K562 (cell line): Measurements from ENCODE around the gene PRR30.

Experiments used
- ATF1 ChIP-seq, 2 experiments: fragments of 450-650 bp in 1 of 2; IDR thresholded peaks; 2 replicates each; pipeline ENCODE4 v1.6.1; 2016; ENCODE audit warnings: missing compliant biosample characterization in 1 of 2, missing genetic modification characterization in 1 of 2
- BACH1 ChIP-seq: fragments of 200-800 bp; sonication (Bioruptor generic); IDR thresholded peaks from 2 replicates; pipeline ENCODE4 v1.6.1; 2016; ENCODE audit warnings: missing genetic modification characterization, missing compliant biosample characterization
- BRF1 ChIP-seq: IDR thresholded peaks from 3 replicates; pipeline ENCODE4 v1.6.1; 2011; ENCODE audit warnings: borderline replicate concordance, mild to moderate bottlenecking; ENCODE audit not compliant: insufficient read length; ENCODE audit errors: extremely low read depth
- EZH2 ChIP-seq: IDR thresholded peaks from 2 replicates; pipeline ENCODE4 v1.6.1; 2012; ENCODE audit warnings: low read depth, mild to moderate bottlenecking, inconsistent platforms, low read length, borderline replicate concordance
- GABPA ChIP-seq: fragments of 200-800 bp; sonication (Bioruptor generic); conservative IDR thresholded peaks from 2 replicates; pipeline ENCODE4 v1.6.1; 2016; ENCODE audit warnings: low read depth, missing genetic modification characterization, missing compliant biosample characterization
- POLR2AphosphoS5 ChIP-seq: IDR thresholded peaks from 2 replicates; pipeline ENCODE4 v1.6.1; 2011; ENCODE audit warnings: mild to moderate bottlenecking, low read depth, low read length, moderate library complexity; ENCODE audit not compliant: control insufficient read depth, insufficient read depth
- RCOR1 ChIP-seq, 2 experiments: IDR thresholded peaks; 2 replicates each; pipeline ENCODE4 v1.6.1; 2012; ENCODE audit warnings: low read depth in 2 of 2, low read length in 2 of 2, borderline replicate concordance in 1 of 2, improper control_type of control experiment in 1 of 2
- RFX5 ChIP-seq: IDR thresholded peaks from 2 replicates; pipeline ENCODE4 v1.6.1; 2011; ENCODE audit warnings: low read depth, mild to moderate bottlenecking, improper control_type of control experiment, low read length
- TF ChIP-seq, protein P1 (sequence below): fragments of 250-450 bp; sonication (Bioruptor Pico); IDR thresholded peaks from 2 replicates; pipeline ENCODE4 v1.8.0; 2022; ENCODE audit warnings: inconsistent platforms, mild to moderate bottlenecking, moderate library complexity, borderline replicate concordance
- TF ChIP-seq, protein P2 (sequence below), 3 experiments: fragments of 200-800 bp in 1 of 3; fragments of 250-450 bp in 1 of 3; fragments of 450-650 bp in 1 of 3; sonication (Bioruptor Pico) in 1 of 3; sonication (Bioruptor generic) in 1 of 3; formaldehyde crosslinking in 1 of 3; IDR thresholded peaks; 2 replicates each; pipeline versions ENCODE4 v1.6.1 to v1.8.0; 2016 to 2022; ENCODE audit warnings: mild to moderate bottlenecking in 2 of 3, missing genetic modification characterization in 2 of 3, missing compliant biosample characterization in 1 of 3, moderate library complexity in 1 of 3
- TF ChIP-seq, protein P3 (sequence below): IDR thresholded peaks from 2 replicates; pipeline ENCODE4 v1.6.1; 2014; ENCODE audit warnings: antibody characterized with exemption
- TF ChIP-seq, protein P4 (sequence below), 3 experiments: IDR thresholded peaks in 2 of 3; conservative IDR thresholded peaks in 1 of 3; 2 replicates each; pipeline ENCODE4 v1.5.1; 2011 to 2012; ENCODE audit warnings: low read length in 3 of 3, mild to moderate bottlenecking in 3 of 3, control low read depth in 2 of 3, improper control_type of control experiment in 1 of 3, inconsistent platforms in 1 of 3, low read depth in 1 of 3, mixed read lengths in 1 of 3, moderate library complexity in 1 of 3; ENCODE audit not compliant: insufficient read depth in 2 of 3

DNA sequence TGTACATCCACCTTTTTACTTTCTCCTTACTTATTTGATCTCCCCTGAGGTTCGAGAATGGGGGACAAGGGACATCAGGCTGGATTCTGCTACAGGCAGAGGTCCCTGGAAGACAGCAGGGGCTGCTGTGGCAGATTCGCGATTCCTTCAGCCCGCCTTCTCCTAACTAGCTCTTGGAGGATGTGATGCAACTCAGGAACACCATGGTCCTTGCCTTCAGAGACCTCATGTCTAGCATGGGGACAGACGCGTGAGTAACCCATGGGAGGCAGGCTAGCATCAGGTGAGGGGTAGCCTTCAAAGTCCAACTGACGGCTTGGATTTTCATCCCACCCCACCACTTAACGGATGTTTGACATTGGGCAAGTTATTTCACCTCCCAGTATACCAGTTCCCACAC lies 8.7 kb upstream of the PRR30 start:
- no peak for TF ChIP-seq EZH2
- no peak for TF ChIP-seq GABPA (tag)
- no peak for TF ChIP-seq POLR2AphosphoS5
- TF ChIP-seq BACH1 (tag): no peak
- TF ChIP-seq RFX5: no peak
- no peak for TF ChIP-seq BRF1
- TF ChIP-seq, protein P1, sequence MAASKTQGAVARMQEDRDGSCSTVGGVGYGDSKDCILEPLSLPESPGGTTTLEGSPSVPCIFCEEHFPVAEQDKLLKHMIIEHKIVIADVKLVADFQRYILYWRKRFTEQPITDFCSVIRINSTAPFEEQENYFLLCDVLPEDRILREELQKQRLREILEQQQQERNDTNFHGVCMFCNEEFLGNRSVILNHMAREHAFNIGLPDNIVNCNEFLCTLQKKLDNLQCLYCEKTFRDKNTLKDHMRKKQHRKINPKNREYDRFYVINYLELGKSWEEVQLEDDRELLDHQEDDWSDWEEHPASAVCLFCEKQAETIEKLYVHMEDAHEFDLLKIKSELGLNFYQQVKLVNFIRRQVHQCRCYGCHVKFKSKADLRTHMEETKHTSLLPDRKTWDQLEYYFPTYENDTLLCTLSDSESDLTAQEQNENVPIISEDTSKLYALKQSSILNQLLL: no peak
- TF ChIP-seq, protein P2, sequence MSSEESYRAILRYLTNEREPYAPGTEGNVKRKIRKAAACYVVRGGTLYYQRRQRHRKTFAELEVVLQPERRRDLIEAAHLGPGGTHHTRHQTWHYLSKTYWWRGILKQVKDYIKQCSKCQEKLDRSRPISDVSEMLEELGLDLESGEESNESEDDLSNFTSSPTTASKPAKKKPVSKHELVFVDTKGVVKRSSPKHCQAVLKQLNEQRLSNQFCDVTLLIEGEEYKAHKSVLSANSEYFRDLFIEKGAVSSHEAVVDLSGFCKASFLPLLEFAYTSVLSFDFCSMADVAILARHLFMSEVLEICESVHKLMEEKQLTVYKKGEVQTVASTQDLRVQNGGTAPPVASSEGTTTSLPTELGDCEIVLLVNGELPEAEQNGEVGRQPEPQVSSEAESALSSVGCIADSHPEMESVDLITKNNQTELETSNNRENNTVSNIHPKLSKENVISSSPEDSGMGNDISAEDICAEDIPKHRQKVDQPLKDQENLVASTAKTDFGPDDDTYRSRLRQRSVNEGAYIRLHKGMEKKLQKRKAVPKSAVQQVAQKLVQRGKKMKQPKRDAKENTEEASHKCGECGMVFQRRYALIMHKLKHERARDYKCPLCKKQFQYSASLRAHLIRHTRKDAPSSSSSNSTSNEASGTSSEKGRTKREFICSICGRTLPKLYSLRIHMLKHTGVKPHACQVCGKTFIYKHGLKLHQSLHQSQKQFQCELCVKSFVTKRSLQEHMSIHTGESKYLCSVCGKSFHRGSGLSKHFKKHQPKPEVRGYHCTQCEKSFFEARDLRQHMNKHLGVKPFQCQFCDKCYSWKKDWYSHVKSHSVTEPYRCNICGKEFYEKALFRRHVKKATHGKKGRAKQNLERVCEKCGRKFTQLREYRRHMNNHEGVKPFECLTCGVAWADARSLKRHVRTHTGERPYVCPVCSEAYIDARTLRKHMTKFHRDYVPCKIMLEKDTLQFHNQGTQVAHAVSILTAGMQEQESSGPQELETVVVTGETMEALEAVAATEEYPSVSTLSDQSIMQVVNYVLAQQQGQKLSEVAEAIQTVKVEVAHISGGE (CRISPR knock-in tag; IDR thresholded peaks at IDR 0.05): no peak
- TF ChIP-seq, protein P3, sequence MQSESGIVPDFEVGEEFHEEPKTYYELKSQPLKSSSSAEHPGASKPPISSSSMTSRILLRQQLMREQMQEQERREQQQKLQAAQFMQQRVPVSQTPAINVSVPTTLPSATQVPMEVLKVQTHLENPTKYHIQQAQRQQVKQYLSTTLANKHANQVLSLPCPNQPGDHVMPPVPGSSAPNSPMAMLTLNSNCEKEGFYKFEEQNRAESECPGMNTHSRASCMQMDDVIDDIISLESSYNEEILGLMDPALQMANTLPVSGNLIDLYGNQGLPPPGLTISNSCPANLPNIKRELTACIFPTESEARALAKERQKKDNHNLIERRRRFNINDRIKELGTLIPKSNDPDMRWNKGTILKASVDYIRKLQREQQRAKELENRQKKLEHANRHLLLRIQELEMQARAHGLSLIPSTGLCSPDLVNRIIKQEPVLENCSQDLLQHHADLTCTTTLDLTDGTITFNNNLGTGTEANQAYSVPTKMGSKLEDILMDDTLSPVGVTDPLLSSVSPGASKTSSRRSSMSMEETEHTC: no peak
- TF ChIP-seq, protein P4, sequence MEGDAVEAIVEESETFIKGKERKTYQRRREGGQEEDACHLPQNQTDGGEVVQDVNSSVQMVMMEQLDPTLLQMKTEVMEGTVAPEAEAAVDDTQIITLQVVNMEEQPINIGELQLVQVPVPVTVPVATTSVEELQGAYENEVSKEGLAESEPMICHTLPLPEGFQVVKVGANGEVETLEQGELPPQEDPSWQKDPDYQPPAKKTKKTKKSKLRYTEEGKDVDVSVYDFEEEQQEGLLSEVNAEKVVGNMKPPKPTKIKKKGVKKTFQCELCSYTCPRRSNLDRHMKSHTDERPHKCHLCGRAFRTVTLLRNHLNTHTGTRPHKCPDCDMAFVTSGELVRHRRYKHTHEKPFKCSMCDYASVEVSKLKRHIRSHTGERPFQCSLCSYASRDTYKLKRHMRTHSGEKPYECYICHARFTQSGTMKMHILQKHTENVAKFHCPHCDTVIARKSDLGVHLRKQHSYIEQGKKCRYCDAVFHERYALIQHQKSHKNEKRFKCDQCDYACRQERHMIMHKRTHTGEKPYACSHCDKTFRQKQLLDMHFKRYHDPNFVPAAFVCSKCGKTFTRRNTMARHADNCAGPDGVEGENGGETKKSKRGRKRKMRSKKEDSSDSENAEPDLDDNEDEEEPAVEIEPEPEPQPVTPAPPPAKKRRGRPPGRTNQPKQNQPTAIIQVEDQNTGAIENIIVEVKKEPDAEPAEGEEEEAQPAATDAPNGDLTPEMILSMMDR (IDR thresholded peaks at IDR 0.05 in 2 of 3, conservative IDR thresholded peaks at IDR 0.05 in 1 of 3; ENCODE audit: insufficient read depth in 2 of 3, low read depth in 1 of 3, low read length in 3 of 3): no peak
- no peak for TF ChIP-seq ATF1 (CRISPR knock-in tag; IDR thresholded peaks at IDR 0.05)
- TF ChIP-seq ATF1 (tag; IDR thresholded peaks at IDR 0.05): no peak
- TF ChIP-seq RCOR1 (IDR thresholded peaks at IDR 0.05; ENCODE audit: borderline replicate concordance in 1 of 2, low read depth in 2 of 2, low read length in 2 of 2): no peak
